Pons (tissue), 1 donor: ENCODE measurements around the gene HOXB3.

Experiments used
- DNase-seq: peaks from one replicate; pipeline ENCODE4 v3.0.0-alpha.2; 2016; ENCODE audit warnings: low spot score

The HOXB3 gene

GRCh38 chr17:48597778-48598631, 8.0 kb upstream of the HOXB3 start:
- no peak for DNase-seq

GRCh38 chr17:48597528-48597777, 7.4 kb upstream of the HOXB3 start:
- no peak for DNase-seq

- no peak for DNase-seq
Observed at GRCh38 chr17:48596735-48597527, 6.9 kb upstream of the HOXB3 start.

GRCh38 chr17:48596000-48596734, 6.1 kb upstream of the HOXB3 start:
- DNase-seq: no peak

- no peak for DNase-seq
Observed at GRCh38 chr17:48595278-48595999, 5.4 kb upstream of the HOXB3 start.

GRCh38 chr17:48594538-48595277, 4.7 kb upstream of the HOXB3 start:
- DNase-seq: no peak

GRCh38 chr17:48593840-48594537, 3.9 kb upstream of the HOXB3 start:
- no peak for DNase-seq

- no peak for DNase-seq
Observed at GRCh38 chr17:48593126-48593829, 3.2 kb upstream of the HOXB3 start, which contains the start of gene HOXB5. Gene HOXB5, minus strand, starts transcription at chr17:48593779. Its CDS starts 97 bp downstream, at chr17:48593682.

- DNase-seq: no peak
Observed at GRCh38 chr17:48592577-48592976, 2.5 kb upstream of the HOXB3 start.

- DNase-seq: no peak
Observed at GRCh38 chr17:48592057-48592514, 2.0 kb upstream of the HOXB3 start.

- DNase-seq: no peak
Observed at GRCh38 chr17:48591255-48592056, 1.4 kb upstream of the HOXB3 start.

- no peak for DNase-seq
Observed at GRCh38 chr17:48590607-48591161, 643 bp upstream of the HOXB3 start.

- DNase-seq: no peak
Observed at GRCh38 chr17:48589060-48589830, 796 bp downstream of the HOXB3 start.

GRCh38 chr17:48588528-48588927, 1.5 kb downstream of the HOXB3 start:
- DNase-seq: no peak

GRCh38 chr17:48588074-48588415, 2.0 kb downstream of the HOXB3 start:
- DNase-seq: no peak

GRCh38 chr17:48587276-48588073, 2.6 kb downstream of the HOXB3 start:
- no peak for DNase-seq
